Chondrocyte (in vitro differentiated cells): ENCODE results near the gene STK24. TPM values are rescaled to one million over a fixed set of nuclear protein-coding genes. Genes with fewer than 3 reads are reported as not detected.

ENCODE experiments used
- DNase-seq: peaks from one replicate; pipeline ENCODE4 v3.0.0; 2021; ENCODE audit warnings: mixed read lengths, low spot score
- H3K27ac Mint-ChIP-seq: one replicate; pipeline ENCODE4 v1.8.0; 2021; ENCODE audit warnings: mild to moderate bottlenecking, moderate library complexity, mixed read lengths; ENCODE audit not compliant: unreplicated experiment
- H3K27me3 Mint-ChIP-seq: 2 replicates; pipeline ENCODE4 v1.8.0; 2021; ENCODE audit warnings: low read depth, mixed read lengths
- H3K36me3 Mint-ChIP-seq: 2 replicates; pipeline ENCODE4 v1.8.0; 2021; ENCODE audit warnings: low read depth, mixed read lengths
- H3K4me1 Mint-ChIP-seq: 2 replicates; pipeline ENCODE4 v1.8.0; 2021; ENCODE audit warnings: low read depth, mild to moderate bottlenecking, mixed read lengths
- H3K4me3 Mint-ChIP-seq: one replicate; pipeline ENCODE4 v1.8.0; 2021; ENCODE audit warnings: mild to moderate bottlenecking, moderate library complexity, mixed read lengths; ENCODE audit not compliant: unreplicated experiment
- H3K9me3 Mint-ChIP-seq: 2 replicates; pipeline ENCODE4 v1.8.0; 2021; ENCODE audit warnings: low read depth, mixed read lengths
- CTCF ChIP-seq: fragments of 200-600 bp; sonication (generic); IDR thresholded peaks from 2 replicates; pipeline ENCODE4 v1.5.0; 2021; ENCODE audit warnings: antibody characterized with exemption, mild to moderate bottlenecking, moderate library complexity
- total RNA-seq: library from RNA; stranded (reverse); gene quantifications from 3 replicates; pipeline ENCODE4 v1.2.1, GENCODE V29; 2021

The STK24 gene
- total RNA-seq, 1 donor from 2014 or later = 100 TPM

- Mint-ChIP-seq H3K27ac (peak overlapping the region; percentile 97), H3K4me1 (peaks cover 87% of the 10 kb centered on the region), H3K27me3 (no peaks in the 10 kb centered on the region), H3K36me3 (no peaks in the 10 kb centered on the region), H3K4me3 (no peak overlapping the region), H3K9me3 (no peaks in the 10 kb centered on the region)
- no peak for DNase-seq
- TF ChIP-seq CTCF = no peak
Observed at GRCh38 chr13:98505217-98505616, 71.7 kb downstream of the STK24 start.

- no peak for TF ChIP-seq CTCF
- Mint-ChIP-seq H3K4me3 (no peak overlapping the region), H3K27me3 (no peaks in the 10 kb centered on the region), H3K36me3 (no peaks in the 10 kb centered on the region), H3K4me1 (peaks cover 87% of the 10 kb centered on the region), H3K27ac (peak overlapping the region; percentile 76), H3K9me3 (no peaks in the 10 kb centered on the region)
- DNase-seq = no peak
Observed at GRCh38 chr13:98504371-98504963, 72.4 kb downstream of the STK24 start.

GRCh38 chr13:98504029-98504351 is 72.9 kb downstream of the STK24 start:
- Mint-ChIP-seq H3K4me1 (peaks cover 83% of the 10 kb centered on the region), H3K27ac (peak overlapping the region; percentile 76), H3K9me3 (no peaks in the 10 kb centered on the region), H3K4me3 (peak overlapping the region; percentile 43), H3K27me3 (no peaks in the 10 kb centered on the region), H3K36me3 (no peaks in the 10 kb centered on the region)
- TF ChIP-seq CTCF = no peak
- no peak for DNase-seq

GRCh38 chr13:98503175-98504028 is 73.5 kb downstream of the STK24 start:
- TF ChIP-seq CTCF = no peak
- peaks cover 78% of the 10 kb centered on the region for H3K4me1 Mint-ChIP-seq
- peak overlapping the region; percentile 43 for H3K4me3 Mint-ChIP-seq
- no peaks in the 10 kb centered on the region for H3K9me3 Mint-ChIP-seq
- DNase-seq = no peak
- H3K27me3 Mint-ChIP-seq = no peaks in the 10 kb centered on the region
- no peaks in the 10 kb centered on the region for H3K36me3 Mint-ChIP-seq
- H3K27ac Mint-ChIP-seq = peak overlapping the region; percentile 76

GRCh38 chr13:98500963-98501421 is 75.9 kb downstream of the STK24 start:
- Mint-ChIP-seq H3K4me1 (peaks cover 74% of the 10 kb centered on the region), H3K27ac (no peak overlapping the region), H3K4me3 (no peak overlapping the region)

More at GRCh38 chr13:98500963-98501421, 75.9 kb downstream of the STK24 start:
- DNase-seq = no peak
- H3K36me3 Mint-ChIP-seq = peaks cover 7% of the 10 kb centered on the region
- no peak for TF ChIP-seq CTCF
- no peaks in the 10 kb centered on the region for H3K9me3 Mint-ChIP-seq
- H3K27me3 Mint-ChIP-seq = no peaks in the 10 kb centered on the region
